Naive B cell (primary cell): ENCODE data around the gene CNTNAP4. TPM values are rescaled to one million over a fixed set of nuclear protein-coding genes. Genes with fewer than 3 reads are reported as not detected.

ENCODE experiments used
- ATAC-seq, 2 donors: fragments of 150-1000 bp; cut with Tn5 transposase; 2 replicates each; pipeline ENCODE4 v1.10.0; 2021; ENCODE audit warnings: low read depth in 2 of 2, mild to moderate bottlenecking in 2 of 2, moderate library complexity in 2 of 2
- DNase-seq: peaks from one replicate; pipeline ENCODE4 v3.0.0; 2022
- H3K27ac Mint-ChIP-seq, 6 donors: one replicate each; pipeline ENCODE4 v1.8.0; 2020 to 2022; ENCODE audit warnings: mild to moderate bottlenecking in 6 of 6, mixed read lengths in 6 of 6, moderate library complexity in 5 of 6, inconsistent platforms in 2 of 6
- H3K27me3 Mint-ChIP-seq, 3 donors: one replicate each; pipeline ENCODE4 v1.8.0; 2021 to 2022; ENCODE audit warnings: mixed read lengths in 3 of 3, mild to moderate bottlenecking in 1 of 3
- H3K36me3 Mint-ChIP-seq, 2 donors: one replicate each; pipeline ENCODE4 v1.8.0; 2020 to 2022; ENCODE audit warnings: mixed read lengths in 2 of 2, inconsistent platforms in 1 of 2, mild to moderate bottlenecking in 1 of 2
- H3K4me1 Mint-ChIP-seq, 3 donors: one replicate each; pipeline ENCODE4 v1.8.0; 2020 to 2022; ENCODE audit warnings: mixed read lengths in 3 of 3, inconsistent platforms in 1 of 3, mild to moderate bottlenecking in 1 of 3, moderate library complexity in 1 of 3
- H3K4me3 Mint-ChIP-seq, 8 donors: one replicate each; pipeline ENCODE4 v1.8.0; 2020 to 2022; ENCODE audit warnings: mild to moderate bottlenecking in 8 of 8, mixed read lengths in 8 of 8, moderate library complexity in 8 of 8, inconsistent platforms in 2 of 8
- H3K9me3 Mint-ChIP-seq, 7 donors: one replicate each; pipeline ENCODE4 v1.8.0; 2020 to 2022; ENCODE audit warnings: mixed read lengths in 7 of 7, mild to moderate bottlenecking in 5 of 7, inconsistent platforms in 2 of 7, moderate library complexity in 1 of 7
- polyA plus RNA-seq, 6 donors: library from polyadenylated mRNA; unstranded; fragments of 300-500 nt; fragmentation: Illumina TruSeq; gene quantifications; one replicate each; pipeline ENCODE4 v1.2.3, GENCODE V29; 2021; ENCODE audit warnings: low read depth in 6 of 6

CNTNAP4 gene
- polyA plus RNA-seq, 6 donors from 2014 or later: not detected

- ATAC-seq (no peak), DNase-seq (no peak)
- peaks cover 0 to 9% (median 0%) of the 10 kb centered on the region in 3 donors for H3K27me3 Mint-ChIP-seq
- no peaks in the 10 kb centered on the region for H3K36me3 Mint-ChIP-seq
- H3K27ac Mint-ChIP-seq: no peak overlapping the region
- H3K4me1 Mint-ChIP-seq: no peaks in the 10 kb centered on the region
- no peak overlapping the region for H3K4me3 Mint-ChIP-seq
- H3K9me3 Mint-ChIP-seq: peaks cover 0 to 7% (median 3%) of the 10 kb centered on the region in 7 donors
Observed at GRCh38 chr16:76487411-76488064, 210.3 kb downstream of the CNTNAP4 start.

- Mint-ChIP-seq H3K4me3 (no peak overlapping the region), H3K4me1 (no peaks in the 10 kb centered on the region), H3K27ac (no peak overlapping the region), H3K27me3 (peaks cover 0 to 9% (median 0%) of the 10 kb centered on the region in 3 donors), H3K36me3 (no peaks in the 10 kb centered on the region), H3K9me3 (peaks cover 0 to 8% (median 4%) of the 10 kb centered on the region in 7 donors)
- DNase-seq (no peak), ATAC-seq (no peak)
Observed at GRCh38 chr16:76488065-76488417, 210.8 kb downstream of the CNTNAP4 start.

GRCh38 chr16:76490036-76490639 lies 212.9 kb downstream of the CNTNAP4 start:
- no peak for DNase-seq
- Mint-ChIP-seq H3K4me3 (no peak overlapping the region), H3K4me1 (no peaks in the 10 kb centered on the region), H3K36me3 (no peaks in the 10 kb centered on the region), H3K27ac (no peak overlapping the region), H3K9me3 (peaks cover 0 to 8% (median 4%) of the 10 kb centered on the region in 7 donors), H3K27me3 (peaks cover 0 to 6% (median 0%) of the 10 kb centered on the region in 3 donors)
- no peak for ATAC-seq

- Mint-ChIP-seq H3K27ac (no peak overlapping the region), H3K27me3 (peaks cover 0 to 4% (median 0%) of the 10 kb centered on the region in 3 donors), H3K36me3 (no peaks in the 10 kb centered on the region), H3K4me1 (no peaks in the 10 kb centered on the region), H3K9me3 (peaks cover 0 to 8% (median 5%) of the 10 kb centered on the region in 7 donors), H3K4me3 (no peak overlapping the region)
- DNase-seq: no peak
- ATAC-seq: no peak
Observed at GRCh38 chr16:76500006-76500405, 222.8 kb downstream of the CNTNAP4 start.

- H3K4me1 Mint-ChIP-seq: no peaks in the 10 kb centered on the region
- DNase-seq (no peak), ATAC-seq (no peak)
- no peak overlapping the region for H3K27ac Mint-ChIP-seq
- H3K27me3 Mint-ChIP-seq: peaks cover 0 to 4% (median 0%) of the 10 kb centered on the region in 3 donors
- H3K36me3 Mint-ChIP-seq: no peaks in the 10 kb centered on the region
- peaks cover 0 to 8% (median 5%) of the 10 kb centered on the region in 7 donors for H3K9me3 Mint-ChIP-seq
- no peak overlapping the region for H3K4me3 Mint-ChIP-seq
Observed at GRCh38 chr16:76502063-76502462, 224.9 kb downstream of the CNTNAP4 start.

GRCh38 chr16:76502555-76502954 lies 225.4 kb downstream of the CNTNAP4 start:
- ATAC-seq (no peak), DNase-seq (no peak)
- H3K4me3 Mint-ChIP-seq: no peak overlapping the region
- peaks cover 0 to 4% (median 0%) of the 10 kb centered on the region in 3 donors for H3K27me3 Mint-ChIP-seq
- no peak overlapping the region for H3K27ac Mint-ChIP-seq
- no peaks in the 10 kb centered on the region for H3K4me1 Mint-ChIP-seq
- peaks cover 0 to 7% (median 5%) of the 10 kb centered on the region in 7 donors for H3K9me3 Mint-ChIP-seq
- no peaks in the 10 kb centered on the region for H3K36me3 Mint-ChIP-seq

GRCh38 chr16:76503091-76503490 lies 225.9 kb downstream of the CNTNAP4 start:
- Mint-ChIP-seq H3K27me3 (peaks cover 0 to 4% (median 0%) of the 10 kb centered on the region in 3 donors), H3K36me3 (no peaks in the 10 kb centered on the region)
- no peak for ATAC-seq

GRCh38 chr16:76511203-76511602 lies 234.0 kb downstream of the CNTNAP4 start:
- peaks cover 0 to 10% (median 2%) of the 10 kb centered on the region in 7 donors for H3K9me3 Mint-ChIP-seq
- H3K36me3 Mint-ChIP-seq: no peaks in the 10 kb centered on the region
- ATAC-seq: no peak
- H3K4me1 Mint-ChIP-seq: no peaks in the 10 kb centered on the region
- no peak overlapping the region for H3K27ac Mint-ChIP-seq
- no peak overlapping the region for H3K4me3 Mint-ChIP-seq
- no peak for DNase-seq
- no peaks in the 10 kb centered on the region for H3K27me3 Mint-ChIP-seq

More at GRCh38 chr16:76503091-76503490, 225.9 kb downstream of the CNTNAP4 start:
- H3K4me3 Mint-ChIP-seq: no peak overlapping the region
- H3K27ac Mint-ChIP-seq: no peak overlapping the region
- peaks cover 0 to 7% (median 5%) of the 10 kb centered on the region in 7 donors for H3K9me3 Mint-ChIP-seq
- no peaks in the 10 kb centered on the region for H3K4me1 Mint-ChIP-seq
- no peak for DNase-seq

- no peak overlapping the region for H3K27ac Mint-ChIP-seq
- no peak overlapping the region for H3K4me3 Mint-ChIP-seq
- H3K9me3 Mint-ChIP-seq: peaks cover 0 to 7% (median 2%) of the 10 kb centered on the region in 7 donors
- no peaks in the 10 kb centered on the region for H3K27me3 Mint-ChIP-seq
- ATAC-seq (no peak), DNase-seq (no peak)
- H3K4me1 Mint-ChIP-seq: no peaks in the 10 kb centered on the region
- H3K36me3 Mint-ChIP-seq: no peaks in the 10 kb centered on the region
Observed at GRCh38 chr16:76518781-76519180, 241.6 kb downstream of the CNTNAP4 start.

GRCh38 chr16:76524356-76524755 lies 247.2 kb downstream of the CNTNAP4 start:
- Mint-ChIP-seq H3K27me3 (no peaks in the 10 kb centered on the region), H3K27ac (no peak overlapping the region), H3K4me3 (no peak overlapping the region), H3K36me3 (no peaks in the 10 kb centered on the region), H3K4me1 (no peaks in the 10 kb centered on the region), H3K9me3 (peaks cover 0 to 3% (median 0%) of the 10 kb centered on the region in 7 donors)
- DNase-seq: no peak
- ATAC-seq: no peak

- H3K36me3 Mint-ChIP-seq: no peaks in the 10 kb centered on the region
Observed at GRCh38 chr16:76524769-76525168, 247.6 kb downstream of the CNTNAP4 start.

GRCh38 chr16:76527244-76527643 lies 250.0 kb downstream of the CNTNAP4 start:
- no peaks in the 10 kb centered on the region for H3K9me3 Mint-ChIP-seq
- no peak for ATAC-seq
- H3K4me3 Mint-ChIP-seq: no peak overlapping the region
- no peaks in the 10 kb centered on the region for H3K4me1 Mint-ChIP-seq
- DNase-seq: no peak
- H3K27ac Mint-ChIP-seq: no peak overlapping the region
- no peaks in the 10 kb centered on the region for H3K36me3 Mint-ChIP-seq
- no peaks in the 10 kb centered on the region for H3K27me3 Mint-ChIP-seq

More at GRCh38 chr16:76524769-76525168, 247.6 kb downstream of the CNTNAP4 start:
- Mint-ChIP-seq H3K27me3 (no peaks in the 10 kb centered on the region), H3K27ac (no peak overlapping the region), H3K9me3 (peaks cover 0 to 3% (median 0%) of the 10 kb centered on the region in 7 donors), H3K4me1 (no peaks in the 10 kb centered on the region), H3K4me3 (no peak overlapping the region)
- DNase-seq (no peak), ATAC-seq (no peak)

- H3K36me3 Mint-ChIP-seq: no peaks in the 10 kb centered on the region
- no peak overlapping the region for H3K27ac Mint-ChIP-seq
- peaks cover 0 to 5% (median 0%) of the 10 kb centered on the region in 7 donors for H3K9me3 Mint-ChIP-seq
- DNase-seq (no peak), ATAC-seq (no peak)
- H3K4me3 Mint-ChIP-seq: no peak overlapping the region
- no peaks in the 10 kb centered on the region for H3K4me1 Mint-ChIP-seq
- no peaks in the 10 kb centered on the region for H3K27me3 Mint-ChIP-seq
Observed at GRCh38 chr16:76529120-76529519, 251.9 kb downstream of the CNTNAP4 start.

- peaks cover 0 to 6% (median 0%) of the 10 kb centered on the region in 7 donors for H3K9me3 Mint-ChIP-seq
- H3K27ac Mint-ChIP-seq: no peak overlapping the region
- no peak overlapping the region for H3K4me3 Mint-ChIP-seq
- DNase-seq: no peak
- H3K4me1 Mint-ChIP-seq: no peaks in the 10 kb centered on the region
- no peaks in the 10 kb centered on the region for H3K27me3 Mint-ChIP-seq
- H3K36me3 Mint-ChIP-seq: no peaks in the 10 kb centered on the region
- no peak for ATAC-seq
Observed at GRCh38 chr16:76531236-76531635, 254.0 kb downstream of the CNTNAP4 start.
